GM19455 (cell line): ENCODE data around the gene MAST4.

Experiments
- ATAC-seq: cut with Tn5 transposase; IDR thresholded peaks from one replicate; pipeline ENCODE4 v1.9.1; 2021; ENCODE audit not compliant: unreplicated experiment

MAST4 gene

GRCh38 chr5:66603164-66603563 is 7.0 kb downstream of the MAST4 start:
- ATAC-seq, result no peak

- ATAC-seq, result no peak
Measured at GRCh38 chr5:66603881-66604280, 7.7 kb downstream of the MAST4 start.

- ATAC-seq, result no peak
Measured at GRCh38 chr5:66606713-66607112, 10.5 kb downstream of the MAST4 start.

- ATAC-seq, result no peak
Measured at GRCh38 chr5:66608501-66608900, 12.3 kb downstream of the MAST4 start.

- no peak for ATAC-seq
Measured at GRCh38 chr5:66609615-66610014, 13.4 kb downstream of the MAST4 start.

GRCh38 chr5:66612226-66612625 is 16.0 kb downstream of the MAST4 start:
- ATAC-seq, result no peak

- ATAC-seq, result no peak
Measured at GRCh38 chr5:66615136-66615535, 18.9 kb downstream of the MAST4 start.

- ATAC-seq, result no peak
Measured at GRCh38 chr5:66615894-66616293, 19.7 kb downstream of the MAST4 start.

- no peak for ATAC-seq
Measured at GRCh38 chr5:66616520-66617225, 20.5 kb downstream of the MAST4 start.

- ATAC-seq, result no peak
Measured at GRCh38 chr5:66617226-66617861, 21.2 kb downstream of the MAST4 start.

GRCh38 chr5:66617991-66618768 is 22.0 kb downstream of the MAST4 start:
- no peak for ATAC-seq

- no peak for ATAC-seq
Measured at GRCh38 chr5:66620711-66621110, 24.5 kb downstream of the MAST4 start.

GRCh38 chr5:66621146-66621545 is 25.0 kb downstream of the MAST4 start:
- no peak for ATAC-seq

GRCh38 chr5:66621736-66622135 is 25.5 kb downstream of the MAST4 start:
- no peak for ATAC-seq

GRCh38 chr5:66628561-66628960 is 32.4 kb downstream of the MAST4 start:
- ATAC-seq, result no peak

GRCh38 chr5:66629446-66629845 is 33.3 kb downstream of the MAST4 start:
- no peak for ATAC-seq

GRCh38 chr5:66633754-66634153 is 37.6 kb downstream of the MAST4 start:
- no peak for ATAC-seq

- no peak for ATAC-seq
Measured at GRCh38 chr5:66634601-66635000, 38.4 kb downstream of the MAST4 start.

GRCh38 chr5:66637994-66638393 is 41.8 kb downstream of the MAST4 start:
- ATAC-seq, result no peak

- no peak for ATAC-seq
Measured at GRCh38 chr5:66639037-66639436, 42.8 kb downstream of the MAST4 start.

- ATAC-seq, result no peak
Measured at GRCh38 chr5:66642538-66642937, 46.3 kb downstream of the MAST4 start.

GRCh38 chr5:66643387-66643786 is 47.2 kb downstream of the MAST4 start:
- ATAC-seq, result no peak
